Adipose tissue (tissue), 3 donors: ENCODE data around the gene HLA-F. TPM values are rescaled to one million over a fixed set of nuclear protein-coding genes. Genes with fewer than 3 reads are reported as not detected.

ENCODE experiments used
- H3K27ac ChIP-seq: one replicate; pipeline ENCODE4 v1.5.1; 2013; ENCODE audit warnings: low read depth, low read length
- WGBS, 3 donors: extraction: QIAGEN DNeasy Blood & Tissue Kit; methylation state at CpG; one replicate each; pipeline ENCODE4 v1.1.7; 2013; 5-methylcytosine and 5-hydroxymethylcytosine counted together
- polyA plus RNA-seq, 3 donors: library from polyadenylated mRNA; stranded (reverse); fragments of 200-250 nt; gene quantifications; one replicate each; pipeline ENCODE4 v1.2.3, GENCODE V29; 2013
- donor health status: healthy with polysubstance abuse.
- donor health status: Bipolar disorder and iron deficiency.
- donor health status: healthy.

HLA-F gene
- polyA plus RNA-seq, 3 donors: 43.4 to 99.6 (median 88.8) TPM

GRCh38 chr6:29710281-29710941 lies 12.8 kb upstream of the HLA-F start:
- whole genome bisulfite sequencing, 3 donors: 73 to 81% (median 76%) methylated on average over 8 of the region's 8 CpGs
- H3K27ac ChIP-seq: no peak overlapping the region

GRCh38 chr6:29720863-29721262 lies 2.4 kb upstream of the HLA-F start:
- H3K27ac ChIP-seq: no peak overlapping the region
- 17 to 35% (median 27%) methylated on average over 2 of the region's 2 CpGs for WGBS, 3 donors

- peak overlapping the region; percentile 62 for H3K27ac ChIP-seq
- 5 to 9% (median 7%) methylated on average over 75 to 76 of the region's 76 CpGs for WGBS, 3 donors
Observed at GRCh38 chr6:29723666-29724588, 693 bp downstream of the HLA-F start.

DNA sequence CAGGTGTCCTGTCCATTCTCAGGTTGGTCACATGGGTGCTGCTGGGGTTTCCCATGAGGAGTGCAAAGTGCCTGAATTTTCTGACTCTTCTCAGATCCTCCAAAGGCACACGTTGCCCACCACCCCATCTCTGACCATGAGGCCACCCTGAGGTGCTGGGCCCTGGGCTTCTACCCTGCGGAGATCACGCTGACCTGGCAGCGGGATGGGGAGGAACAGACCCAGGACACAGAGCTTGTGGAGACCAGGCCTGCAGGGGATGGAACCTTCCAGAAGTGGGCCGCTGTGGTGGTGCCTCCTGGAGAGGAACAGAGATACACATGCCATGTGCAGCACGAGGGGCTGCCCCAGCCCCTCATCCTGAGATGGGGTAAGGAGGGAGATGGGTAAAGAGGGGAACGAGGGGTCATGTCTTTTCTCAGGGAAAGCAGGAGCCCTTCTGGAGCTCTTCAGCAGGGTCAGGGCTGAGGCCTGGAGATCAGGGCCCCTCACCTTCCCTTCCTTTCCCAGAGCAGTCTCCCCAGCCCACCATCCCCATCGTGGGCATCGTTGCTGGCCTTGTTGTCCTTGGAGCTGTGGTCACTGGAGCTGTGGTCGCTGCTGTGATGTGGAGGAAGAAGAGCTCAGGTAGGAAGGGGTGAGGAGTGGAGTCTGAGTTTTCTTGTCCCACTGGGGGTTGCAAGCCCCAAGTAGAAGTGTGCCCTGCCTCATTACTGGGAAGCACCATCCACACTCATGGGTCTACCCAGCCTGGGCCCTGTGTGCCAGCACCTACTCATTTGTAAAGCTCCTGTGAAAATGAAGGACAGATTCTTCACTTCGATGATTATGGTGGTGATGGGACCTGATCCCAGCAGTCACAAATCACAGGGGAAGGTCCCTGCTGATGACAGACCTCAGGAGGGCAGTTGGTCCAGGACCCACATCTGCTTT lies 2.0 kb downstream of the HLA-F start:
- H3K27ac ChIP-seq: no peak overlapping the region
- WGBS, 3 donors: 83 to 88% (median 87%) methylated on average over 11 of the region's 11 CpGs

GRCh38 chr6:29726001-29726400 lies 2.8 kb downstream of the HLA-F start:
- H3K27ac ChIP-seq: no peak overlapping the region
- 75 to 85% (median 81%) methylated on average over 1 of the region's 1 CpG for WGBS, 3 donors

GRCh38 chr6:29726571-29727194 lies 3.4 kb downstream of the HLA-F start:
- WGBS, 3 donors: 91 to 96% (median 93%) methylated on average over 9 of the region's 9 CpGs
- no peak overlapping the region for H3K27ac ChIP-seq

GRCh38 chr6:29727637-29728036 lies 4.4 kb downstream of the HLA-F start:
- 40 to 87% (median 82%) methylated on average over 2 of the region's 2 CpGs for WGBS, 3 donors
- no peak overlapping the region for H3K27ac ChIP-seq

DNA sequence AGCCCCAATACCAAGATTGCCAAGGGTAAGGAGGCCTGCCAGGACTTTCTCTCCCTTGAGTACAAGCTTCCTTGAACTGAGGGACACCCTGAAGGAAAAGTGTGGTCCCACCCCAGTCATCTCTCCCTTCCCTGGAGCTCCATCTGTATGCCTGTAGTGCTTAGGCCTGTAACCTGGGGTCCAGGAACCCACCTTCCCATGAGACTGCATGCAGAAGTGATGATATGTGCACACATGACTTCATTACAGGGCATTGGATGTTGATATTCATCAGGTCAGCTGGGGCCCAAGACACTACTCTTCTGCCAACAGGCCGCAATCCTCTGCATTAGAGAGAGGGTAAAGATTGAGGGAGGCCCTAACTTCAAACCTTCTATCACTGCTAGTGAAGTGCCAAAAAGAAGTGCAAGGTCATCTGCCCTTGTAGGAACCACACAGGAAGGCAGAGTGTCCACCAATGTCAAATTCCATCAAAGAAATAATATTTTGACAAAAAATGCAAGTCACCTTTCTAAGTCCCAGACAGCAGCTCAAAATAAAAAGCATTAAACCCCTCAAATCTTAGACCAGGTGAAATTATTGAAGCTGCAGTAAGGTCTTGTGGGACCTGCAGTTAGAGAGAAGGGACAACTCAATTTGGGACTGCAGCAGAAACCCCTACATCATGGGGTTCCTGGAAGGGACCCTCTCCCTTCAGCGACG lies 5.1 kb downstream of the HLA-F start:
- H3K27ac ChIP-seq: no peak overlapping the region
- WGBS, 3 donors: 90 to 95% (median 94%) methylated on average over 3 of the region's 3 CpGs

DNA sequence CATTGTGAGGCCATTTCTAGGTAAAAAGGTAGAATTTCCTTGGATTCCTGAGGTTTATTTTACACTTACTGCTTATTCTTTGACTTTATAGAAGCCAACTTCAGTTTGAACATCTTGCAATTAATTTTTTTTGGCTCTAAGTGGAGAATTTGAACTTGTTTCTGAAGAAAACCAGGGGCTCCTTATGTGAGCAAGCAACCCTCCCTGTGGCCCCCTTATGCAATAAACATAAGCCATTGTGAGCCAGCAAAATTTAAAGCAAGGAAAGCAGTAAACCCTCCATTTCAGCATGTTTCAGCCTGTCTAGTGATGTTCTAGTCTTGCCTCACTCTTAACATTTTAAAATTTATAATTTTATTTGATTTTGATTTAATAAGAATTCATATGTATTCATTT lies 5.6 kb downstream of the HLA-F start:
- H3K27ac ChIP-seq: no peak overlapping the region

DNA sequence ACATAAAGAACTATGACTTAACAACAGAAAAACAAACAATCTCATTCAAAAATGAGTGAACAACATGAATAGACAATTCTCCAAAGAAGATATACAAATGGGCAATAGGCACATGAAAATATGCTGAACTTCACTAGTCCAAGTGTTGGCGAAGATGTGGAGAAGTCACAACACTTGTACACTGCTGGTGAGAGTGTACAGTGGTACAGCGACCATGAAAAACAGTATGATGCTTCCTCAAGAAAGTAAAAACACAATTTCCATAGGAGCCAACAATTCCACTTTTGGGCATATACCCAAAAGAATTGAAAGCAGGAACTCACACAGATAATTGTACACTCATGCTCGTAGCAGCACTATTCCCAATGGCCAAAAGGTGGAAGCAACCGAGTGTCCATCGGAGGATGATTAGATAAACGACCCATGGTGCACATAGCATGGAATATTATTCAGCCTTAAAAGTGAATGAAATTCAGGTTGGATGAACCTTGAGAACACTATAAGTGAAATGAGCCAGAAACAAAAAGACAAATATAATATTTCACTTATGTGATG lies 6.6 kb downstream of the HLA-F start:
- WGBS, 3 donors: 76 to 80% (median 79%) methylated on average over 6 of the region's 6 CpGs
- H3K27ac ChIP-seq: no peak overlapping the region

DNA sequence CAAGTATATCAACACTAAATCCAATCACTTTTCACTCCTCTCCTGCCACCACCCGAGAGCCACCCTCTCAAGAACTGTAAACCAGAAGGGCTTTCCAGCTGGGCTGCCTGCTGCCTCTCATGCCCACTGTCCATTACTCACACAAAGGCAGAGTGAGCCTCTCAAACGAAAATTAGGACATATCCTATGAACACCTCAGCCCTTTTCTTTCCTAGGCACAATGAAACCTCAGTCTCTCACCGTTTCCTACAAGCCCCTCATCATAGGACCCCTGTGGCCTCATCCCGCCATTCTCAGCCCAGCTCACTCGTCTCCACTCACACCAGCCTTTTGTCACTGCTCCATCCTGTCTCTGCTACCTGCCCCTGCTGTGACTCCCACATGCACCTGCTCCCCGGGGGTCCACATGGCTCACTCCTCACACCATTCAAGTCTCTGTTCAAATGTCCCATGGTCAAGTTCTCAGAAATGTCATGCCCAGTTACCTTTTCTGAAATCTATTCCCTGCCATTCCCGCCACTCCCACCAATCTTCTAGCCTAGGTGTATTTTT lies 7.4 kb downstream of the HLA-F start:
- WGBS, 3 donors: 53 to 62% (median 57%) methylated on average over 7 of the region's 7 CpGs

GRCh38 chr6:29731281-29731680 lies 8.0 kb downstream of the HLA-F start:
- no peak overlapping the region for H3K27ac ChIP-seq
- WGBS, 3 donors: 62 to 85% (median 79%) methylated on average over 3 of the region's 3 CpGs

More for the DNA sequence above, 7.4 kb downstream of the HLA-F start:
- no peak overlapping the region for H3K27ac ChIP-seq

GRCh38 chr6:29733057-29733456 lies 9.8 kb downstream of the HLA-F start:
- H3K27ac ChIP-seq: no peak overlapping the region
- WGBS, 3 donors: 63 to 85% (median 65%) methylated on average over 7 of the region's 7 CpGs

DNA sequence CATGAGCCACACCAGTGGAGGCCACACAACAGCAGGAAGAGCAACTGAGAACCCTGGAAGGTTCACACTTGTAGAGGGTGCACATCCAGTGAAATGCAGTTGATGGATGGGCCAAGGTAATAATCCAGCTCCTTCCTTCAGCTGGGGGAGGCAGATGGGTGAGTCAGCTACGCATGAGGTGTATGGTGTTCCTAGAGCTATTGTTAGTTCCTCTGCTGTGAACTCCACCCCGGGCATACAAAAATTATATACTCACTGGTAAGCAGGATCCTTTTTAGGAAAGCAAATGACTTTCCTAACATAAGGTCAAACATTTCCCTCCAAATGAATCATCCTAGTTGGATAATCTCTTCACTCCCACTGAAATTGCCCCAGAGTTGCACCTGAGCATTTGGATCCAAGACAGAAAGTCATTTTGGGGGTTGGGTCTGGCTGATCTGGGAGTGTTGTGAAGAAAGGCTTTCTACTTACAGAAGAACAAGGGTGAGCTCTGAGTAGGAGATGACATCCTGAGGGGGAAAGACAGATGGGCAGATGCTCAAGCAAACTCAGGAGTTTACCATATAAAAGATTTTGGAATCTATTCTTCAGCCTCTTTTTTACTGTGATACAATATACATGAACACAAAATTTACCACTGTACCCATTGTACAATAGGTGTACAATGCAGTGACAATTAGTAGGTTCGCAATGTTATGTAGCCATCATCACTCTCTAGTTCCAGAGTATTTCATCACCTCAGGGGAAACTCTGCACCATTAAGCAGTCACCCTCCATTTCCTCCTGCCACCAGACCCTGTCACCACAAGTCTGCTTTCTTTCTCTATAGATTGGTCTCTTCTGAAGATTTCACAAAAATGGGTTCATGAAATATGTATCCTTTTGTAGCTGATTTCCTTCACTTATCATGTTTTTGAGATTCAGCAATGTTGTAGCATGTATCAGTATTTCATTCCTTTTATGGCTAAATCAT lies 11.1 kb downstream of the HLA-F start:
- 58 to 88% (median 73%) methylated on average over 3 of the region's 3 CpGs for WGBS, 3 donors
- H3K27ac ChIP-seq: no peak overlapping the region

DNA sequence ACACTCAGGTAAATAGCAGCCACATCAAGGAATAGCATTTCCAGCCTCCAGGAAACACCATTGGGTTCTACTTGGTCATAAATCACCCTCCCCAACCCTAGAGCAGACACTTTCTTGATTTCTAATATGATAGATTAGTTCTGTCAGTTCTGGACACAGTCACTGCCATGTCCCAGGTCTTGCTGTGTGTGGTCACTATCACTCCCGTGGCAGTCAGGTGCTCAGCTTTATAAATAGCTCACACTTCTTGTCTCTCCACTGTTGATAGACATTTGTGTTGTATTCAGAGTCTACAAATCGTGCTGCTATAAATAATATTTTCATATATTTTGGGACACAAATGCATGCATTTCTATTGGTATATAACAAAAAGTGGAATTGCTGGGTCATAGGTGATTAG lies 13.3 kb downstream of the HLA-F start:
- 65 to 76% (median 68%) methylated on average over 2 of the region's 2 CpGs for WGBS, 3 donors
- H3K27ac ChIP-seq: no peak overlapping the region
